ENCODE data around the gene LGR5.
A peak's percentile ranks its signal among the peaks of the same experiment; 100 is the strongest.

GRCh38 chr12:71492604-71493003 is 53.0 kb downstream of the LGR5 start:
- TF ChIP-seq MZF1 (CRISPR knock-in tag; IDR thresholded peaks at IDR 0.05; ENCODE audit: borderline replicate concordance) (no peak), KLF11 (CRISPR knock-in tag; IDR thresholded peaks at IDR 0.05) (no peak), KAT8 (CRISPR knock-in tag; IDR thresholded peaks at IDR 0.05) (peak; percentile 34; the same call in 1 of the 2 replicates), UBTF (CRISPR knock-in tag; IDR thresholded peaks at IDR 0.05) (no peak), ZFP62 (CRISPR knock-in tag; IDR thresholded peaks at IDR 0.05) (no peak), CTCF (CRISPR knock-in tag; IDR thresholded peaks at IDR 0.05) (no peak), ZBTB10 (CRISPR knock-in tag; IDR thresholded peaks at IDR 0.05; ENCODE audit: borderline replicate concordance) (no peak)
